CD4-positive, alpha-beta memory T cell (primary cell): ENCODE results near the gene MSI2. TPM values are rescaled to one million over a fixed set of nuclear protein-coding genes. Genes with fewer than 3 reads are reported as not detected.
A peak's percentile ranks its signal among the peaks of the same experiment; 100 is the strongest.
"Not testable (repeated sequence)": the region's sequence is repeated elsewhere in the genome, so short reads cannot be mapped to it uniquely, and the experiment has no call there.

Experiments
- CTCF ChIA-PET: fragments of 350-600 bp; sonication (Branson Sonifier 250); formaldehyde crosslinking; loops from one replicate; lab custom pipeline; 2021; ENCODE audit warnings: inconsistent platforms; ENCODE audit not compliant: partially characterized antibody; lab: Charles Lee
- POLR2A ChIA-PET: fragments of 350-600 bp; sonication (Branson Sonifier 250); formaldehyde crosslinking; loops from one replicate; lab custom pipeline; 2021; ENCODE audit not compliant: partially characterized antibody; lab: Charles Lee
- DNase-seq, 5 donors: peaks; one replicate each; pipeline versions ENCODE4 v3.0.0 to v3.0.0-alpha.2; 2020 to 2022; ENCODE audit warnings: mixed read lengths in 1 of 5
- H3K27ac ChIP-seq: one replicate; pipeline ENCODE4 v1.7.0; 2013; ENCODE audit warnings: low read depth, low read length
- H3K27me3 ChIP-seq: 2 replicates; pipeline ENCODE4 v1.7.0; 2013; ENCODE audit warnings: mild to moderate bottlenecking, low read length, moderate library complexity; ENCODE audit not compliant: insufficient read depth
- H3K36me3 ChIP-seq: 2 replicates; pipeline ENCODE4 v1.7.0; 2013; ENCODE audit warnings: mild to moderate bottlenecking, low read length, moderate library complexity; ENCODE audit not compliant: insufficient read depth
- H3K4me1 ChIP-seq: 2 replicates; pipeline ENCODE4 v1.7.0; 2013; ENCODE audit warnings: mild to moderate bottlenecking, low read length, moderate library complexity; ENCODE audit not compliant: insufficient read depth
- H3K4me3 ChIP-seq, 2 donors: one replicate each; pipeline ENCODE4 v1.7.0; 2013; ENCODE audit warnings: low read length in 2 of 2, mild to moderate bottlenecking in 1 of 2
- H3K9me3 ChIP-seq, 2 donors: one replicate each; pipeline ENCODE4 v1.7.0; 2013; ENCODE audit warnings: low read length in 2 of 2, control low read depth in 1 of 2; ENCODE audit not compliant: control insufficient read depth in 1 of 2
- H3K27ac Mint-ChIP-seq, 7 donors: one replicate each; pipeline ENCODE4 v1.8.0; 2020 to 2021; ENCODE audit warnings: mixed read lengths in 7 of 7, mild to moderate bottlenecking in 6 of 7, inconsistent platforms in 3 of 7, moderate library complexity in 3 of 7
- H3K27me3 Mint-ChIP-seq, 2 donors: one replicate each; pipeline ENCODE4 v1.8.0; 2020 to 2021; ENCODE audit warnings: mixed read lengths in 2 of 2
- H3K36me3 Mint-ChIP-seq, 2 donors: one replicate each; pipeline ENCODE4 v1.8.0; 2020 to 2021; ENCODE audit warnings: mixed read lengths in 2 of 2, inconsistent platforms in 1 of 2, mild to moderate bottlenecking in 1 of 2
- H3K4me1 Mint-ChIP-seq, 4 donors: one replicate each; pipeline ENCODE4 v1.8.0; 2020 to 2021; ENCODE audit warnings: mixed read lengths in 4 of 4, mild to moderate bottlenecking in 1 of 4
- H3K4me3 Mint-ChIP-seq, 8 donors: one replicate each; pipeline ENCODE4 v1.8.0; 2020 to 2021; ENCODE audit warnings: mixed read lengths in 8 of 8, mild to moderate bottlenecking in 7 of 8, moderate library complexity in 6 of 8, inconsistent platforms in 3 of 8
- H3K9me3 Mint-ChIP-seq, 8 donors: one replicate each; pipeline ENCODE4 v1.8.0; 2020 to 2021; ENCODE audit warnings: mixed read lengths in 8 of 8, mild to moderate bottlenecking in 5 of 8, inconsistent platforms in 3 of 8, moderate library complexity in 1 of 8
- intact Hi-C: fragments of 100-400 bp; cut with micrococcal nuclease; formaldehyde crosslinking; loops from one replicate; pipeline ENCODE4 v1.15.1; 2023
- polyA plus RNA-seq, 2 donors: library from polyadenylated mRNA; unstranded; fragments of 300-500 nt; fragmentation: Illumina TruSeq; gene quantifications; one replicate each; pipeline ENCODE4 v1.2.3, GENCODE V29; 2021
- total RNA-seq, 2 experiments: library from RNA; stranded (reverse); gene quantifications; one replicate each; pipeline ENCODE4 v1.2.3, GENCODE V29; 2021

Gene MSI2
- total and polyA plus RNA-seq, 4 experiments from 2014 or later = 2.1 to 110 (median 55.3) TPM

- Mint-ChIP-seq H3K4me1 (peaks cover 6 to 22% (median 8%) of the 10 kb centered on the region in 4 donors), H3K27ac (peak overlapping the region in 1 of 7 donors; percentile 22), H3K36me3 (peaks cover 49 to 53% of the 10 kb centered on the region in 2 donors)
- H3K27me3 ChIP-seq, H3K4me3 ChIP-seq, DNase-seq, H3K4me1 ChIP-seq, H3K4me3 Mint-ChIP-seq, H3K9me3 Mint-ChIP-seq, H3K9me3 ChIP-seq, CTCF ChIA-PET, intact Hi-C loops, H3K27me3 Mint-ChIP-seq, POLR2A ChIA-PET, H3K27ac ChIP-seq: not testable (repeated sequence)
- peaks cover 13% of the 10 kb centered on the region for H3K36me3 ChIP-seq
Measured at GRCh38 chr17:57300592-57300991, 44.3 kb downstream of the MSI2 start.

DNA sequence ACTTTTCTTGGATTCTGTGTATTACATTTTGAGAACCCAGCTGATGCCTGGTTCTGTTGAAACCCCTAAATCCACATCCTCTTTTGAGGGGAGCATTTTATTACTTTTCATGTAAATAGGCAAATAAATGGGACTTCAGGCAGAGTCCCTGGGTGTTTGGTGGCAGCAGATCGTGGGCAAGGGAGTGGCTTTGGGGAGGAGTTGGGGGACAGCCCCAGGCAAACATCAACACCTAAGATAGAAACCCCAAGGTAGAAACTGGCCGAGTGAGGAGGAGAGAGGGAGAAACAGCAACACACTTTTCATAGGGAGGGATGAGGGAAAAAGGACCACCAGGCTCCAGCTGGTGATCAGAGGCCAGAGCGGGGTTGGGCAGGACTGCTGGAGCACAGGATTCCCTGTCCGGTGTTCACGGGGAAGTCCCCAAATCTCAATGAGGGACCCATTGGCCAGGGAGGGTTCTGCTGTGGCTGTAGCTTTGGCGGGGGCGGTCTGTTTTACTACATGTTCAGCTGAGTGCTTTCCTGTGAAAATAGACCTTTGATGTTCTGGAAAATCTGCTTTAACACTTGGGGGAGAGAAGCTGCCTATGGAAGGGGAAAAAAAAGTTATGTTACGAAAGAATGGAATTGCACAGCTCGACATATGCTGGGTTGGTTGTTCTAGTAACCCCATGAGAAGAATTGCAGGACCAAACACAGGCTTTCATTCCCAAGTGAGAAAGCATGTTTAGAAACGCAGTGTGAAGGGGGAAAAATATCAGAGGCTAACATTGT lies 46.6 kb downstream of the MSI2 start:
- H3K27me3 ChIP-seq = no peaks in the 10 kb centered on the region
- H3K4me1 ChIP-seq = no peaks in the 10 kb centered on the region
- no peak overlapping the region for H3K4me3 ChIP-seq
- Mint-ChIP-seq H3K27me3 (no peaks in the 10 kb centered on the region), H3K4me3 (peak overlapping the region in 1 of 8 donors; percentile 3), H3K27ac (peak overlapping the region in 2 of 7 donors; percentile 20 to 59), H3K36me3 (peaks cover 43 to 47% of the 10 kb centered on the region in 2 donors), H3K4me1 (peaks cover 0 to 30% (median 16%) of the 10 kb centered on the region in 4 donors), H3K9me3 (peaks cover 0 to 3% (median 0%) of the 10 kb centered on the region in 8 donors)
- H3K36me3 ChIP-seq = peaks cover 6% of the 10 kb centered on the region
- no peaks in the 10 kb centered on the region for H3K9me3 ChIP-seq
- no peak for DNase-seq
- H3K27ac ChIP-seq = no peak overlapping the region
- ChIA-PET CTCF (no interaction called here), POLR2A (no interaction called here)
- intact Hi-C loops = no loop called here

DNA sequence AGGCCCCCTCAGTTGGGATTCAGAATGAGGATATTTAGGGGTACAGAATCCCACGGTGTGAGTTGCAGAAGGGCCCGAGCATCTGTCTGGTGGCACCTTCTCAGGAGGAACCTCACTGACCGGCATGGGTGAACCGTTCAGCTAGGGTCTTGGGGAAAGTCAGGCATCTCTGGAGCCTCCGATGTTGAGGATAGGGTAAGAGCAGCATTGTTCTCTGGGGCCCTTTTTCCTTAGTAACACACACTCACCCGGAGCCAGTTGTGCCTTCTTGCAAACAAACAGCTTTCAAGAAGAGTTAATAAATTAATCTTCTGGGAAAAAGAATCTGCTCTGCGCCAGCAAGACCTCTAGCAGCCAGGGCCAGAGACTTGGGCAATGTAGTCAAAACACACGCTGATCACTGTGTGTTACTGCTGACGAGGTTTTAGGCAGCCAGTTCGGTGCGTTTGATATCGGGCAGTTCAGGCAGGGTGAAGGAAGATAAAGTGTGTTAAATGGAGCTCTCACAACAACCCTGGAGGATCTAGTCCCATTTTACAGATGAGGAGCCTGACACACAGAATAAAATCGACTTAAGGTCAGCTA lies 48.9 kb downstream of the MSI2 start:
- POLR2A ChIA-PET = no interaction called here
- Histone ChIP-seq H3K27me3 (no peaks in the 10 kb centered on the region), H3K27ac (no peak overlapping the region), H3K4me3 (no peak overlapping the region), H3K4me1 (no peaks in the 10 kb centered on the region), H3K36me3 (peaks cover 6% of the 10 kb centered on the region), H3K9me3 (no peaks in the 10 kb centered on the region)
- Mint-ChIP-seq H3K9me3 (no peaks in the 10 kb centered on the region), H3K4me1 (peaks cover 11 to 33% (median 20%) of the 10 kb centered on the region in 4 donors), H3K4me3 (no peak overlapping the region), H3K27ac (peak overlapping the region in 1 of 7 donors; percentile 54), H3K36me3 (peaks cover 32 to 44% of the 10 kb centered on the region in 2 donors), H3K27me3 (no peaks in the 10 kb centered on the region)
- CTCF ChIA-PET = interaction anchor here (0.6 kb wide), 1 partner anchor 394 kb away, joined by 3 read pairs; no protein-coding TSS in a partner anchor
- DNase-seq = no peak
- intact Hi-C loops = no loop called here

DNA sequence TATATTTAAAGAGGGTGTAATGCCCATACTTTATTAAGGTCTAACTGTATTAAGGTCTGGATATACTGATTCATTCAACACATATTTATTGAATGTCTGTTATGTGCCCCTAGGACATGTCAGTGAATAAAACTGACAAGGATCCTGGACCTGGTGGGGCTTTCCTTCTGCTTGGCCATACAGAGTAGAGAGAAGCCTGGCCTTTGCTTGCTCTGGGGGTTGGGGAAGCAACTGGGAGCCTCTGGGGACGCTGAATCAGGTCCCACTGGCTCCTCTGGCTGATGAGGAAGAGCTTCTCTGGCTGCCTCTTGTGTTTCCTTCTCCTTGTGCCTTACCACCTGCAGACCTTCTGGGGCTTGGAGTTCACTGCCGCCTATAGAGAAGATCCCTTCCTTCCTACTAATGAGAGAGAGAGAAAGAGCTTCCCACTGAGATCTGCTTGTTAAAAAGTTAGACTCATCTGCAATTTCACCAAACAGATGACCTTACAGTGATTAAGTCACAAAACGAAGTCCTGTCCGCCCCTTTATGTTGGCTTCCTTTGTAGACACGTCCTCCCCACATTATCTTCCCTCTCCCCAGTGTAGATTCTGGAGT lies 49.7 kb downstream of the MSI2 start:
- peaks cover 15 to 31% (median 21%) of the 10 kb centered on the region in 4 donors for H3K4me1 Mint-ChIP-seq
- peak overlapping the region in 2 of 7 donors; percentile 6 to 34 for H3K27ac Mint-ChIP-seq
- H3K27me3 ChIP-seq = no peaks in the 10 kb centered on the region
- no peaks in the 10 kb centered on the region for H3K9me3 Mint-ChIP-seq
- H3K27me3 Mint-ChIP-seq = no peaks in the 10 kb centered on the region
- no peaks in the 10 kb centered on the region for H3K4me1 ChIP-seq
- POLR2A ChIA-PET = no interaction called here
- intact Hi-C loops = no loop called here
- no peak for DNase-seq
- H3K36me3 ChIP-seq = no peaks in the 10 kb centered on the region
- CTCF ChIA-PET = interaction anchor here (0.6 to 1.6 kb wide), 2 partner anchors 63 to 395 kb away, joined by 3 to 6 read pairs; no protein-coding TSS in a partner anchor
- H3K36me3 Mint-ChIP-seq = peaks cover 29 to 42% of the 10 kb centered on the region in 2 donors
- no peak overlapping the region for H3K4me3 Mint-ChIP-seq
- H3K9me3 ChIP-seq = no peaks in the 10 kb centered on the region
- H3K27ac ChIP-seq = no peak overlapping the region
- H3K4me3 ChIP-seq = no peak overlapping the region

- POLR2A ChIA-PET = no interaction called here
- Histone ChIP-seq H3K4me1 (no peaks in the 10 kb centered on the region), H3K36me3 (no peaks in the 10 kb centered on the region), H3K27me3 (no peaks in the 10 kb centered on the region), H3K27ac (no peak overlapping the region), H3K4me3 (no peak overlapping the region), H3K9me3 (no peaks in the 10 kb centered on the region)
- DNase-seq = no peak
- peaks cover 15 to 31% (median 24%) of the 10 kb centered on the region in 4 donors for H3K4me1 Mint-ChIP-seq
- peak overlapping the region in 5 of 7 donors; percentile 24 to 53 (median 35) for H3K27ac Mint-ChIP-seq
- no peak overlapping the region for H3K4me3 Mint-ChIP-seq
- H3K36me3 Mint-ChIP-seq = peaks cover 31 to 35% of the 10 kb centered on the region in 2 donors
- no peaks in the 10 kb centered on the region for H3K9me3 Mint-ChIP-seq
- H3K27me3 Mint-ChIP-seq = no peaks in the 10 kb centered on the region
- CTCF ChIA-PET = interaction anchor here (0.5 to 0.9 kb wide), 2 partner anchors 59 to 363 kb away, joined by 3 read pairs; no protein-coding TSS in a partner anchor
- intact Hi-C loops = no loop called here
Measured at GRCh38 chr17:57308543-57309186, 52.3 kb downstream of the MSI2 start.

GRCh38 chr17:57309479-57309878 lies 53.2 kb downstream of the MSI2 start:
- Histone ChIP-seq H3K4me3 (no peak overlapping the region), H3K27ac (no peak overlapping the region), H3K4me1 (no peaks in the 10 kb centered on the region), H3K27me3 (no peaks in the 10 kb centered on the region), H3K9me3 (no peaks in the 10 kb centered on the region), H3K36me3 (no peaks in the 10 kb centered on the region)
- H3K27ac Mint-ChIP-seq = no peak overlapping the region
- CTCF ChIA-PET = interaction anchor here (0.9 kb wide), 1 partner anchor 362 kb away, joined by 3 read pairs; no protein-coding TSS in a partner anchor
- no peaks in the 10 kb centered on the region for H3K27me3 Mint-ChIP-seq
- intact Hi-C loops = no loop called here
- H3K4me3 Mint-ChIP-seq = no peak overlapping the region
- H3K9me3 Mint-ChIP-seq = no peaks in the 10 kb centered on the region
- peaks cover 30 to 36% of the 10 kb centered on the region in 2 donors for H3K36me3 Mint-ChIP-seq
- POLR2A ChIA-PET = no interaction called here
- DNase-seq = no peak
- H3K4me1 Mint-ChIP-seq = peaks cover 13 to 31% (median 24%) of the 10 kb centered on the region in 4 donors
